HG03095 (cell line): Measurements from ENCODE around the gene ALDH16A1.
A peak's percentile ranks its signal among the peaks of the same experiment; 100 is the strongest.

Experiments
- ATAC-seq: cut with Tn5 transposase; IDR thresholded peaks from one replicate; pipeline ENCODE4 v1.9.1; 2021; ENCODE audit warnings: moderate library complexity; ENCODE audit not compliant: unreplicated experiment

ALDH16A1 gene

GRCh38 chr19:49453013-49453756 is at the start of gene ALDH16A1:
ALDH16A1 (plus strand) TSS chr19:49453225; CDS start chr19:49453332, 107 bp downstream.
- peak; percentile 77 for ATAC-seq

- no peak for ATAC-seq
Measured at GRCh38 chr19:49403404-49404187, 49.4 kb upstream of the ALDH16A1 start.

GRCh38 chr19:49407079-49407478 is 45.9 kb upstream of the ALDH16A1 start:
- no peak for ATAC-seq

- ATAC-seq: no peak
Measured at GRCh38 chr19:49407482-49408015, 45.5 kb upstream of the ALDH16A1 start.

GRCh38 chr19:49408816-49409440 is 44.1 kb upstream of the ALDH16A1 start:
- ATAC-seq: no peak

- ATAC-seq: no peak
Measured at GRCh38 chr19:49409441-49410029, 43.5 kb upstream of the ALDH16A1 start.

GRCh38 chr19:49411681-49412326 is 41.2 kb upstream of the ALDH16A1 start:
- ATAC-seq: no peak

- ATAC-seq: no peak
Measured at GRCh38 chr19:49413348-49413747, 39.7 kb upstream of the ALDH16A1 start.

GRCh38 chr19:49414256-49414655 is 38.8 kb upstream of the ALDH16A1 start:
- ATAC-seq: no peak

GRCh38 chr19:49415102-49415809 is 37.8 kb upstream of the ALDH16A1 start:
- ATAC-seq: no peak

GRCh38 chr19:49415810-49416200 is 37.2 kb upstream of the ALDH16A1 start:
- ATAC-seq: no peak

GRCh38 chr19:49417088-49417487 is 35.9 kb upstream of the ALDH16A1 start:
- no peak for ATAC-seq

GRCh38 chr19:49418511-49418910 is 34.5 kb upstream of the ALDH16A1 start:
- ATAC-seq: no peak

- ATAC-seq: no peak
Measured at GRCh38 chr19:49419173-49419572, 33.9 kb upstream of the ALDH16A1 start.

GRCh38 chr19:49420227-49420626 is 32.8 kb upstream of the ALDH16A1 start:
- ATAC-seq: no peak

GRCh38 chr19:49421039-49421877 is 31.8 kb upstream of the ALDH16A1 start:
- ATAC-seq: no peak

GRCh38 chr19:49421878-49422202 is 31.2 kb upstream of the ALDH16A1 start:
- no peak for ATAC-seq

GRCh38 chr19:49422407-49423070 is 30.5 kb upstream of the ALDH16A1 start:
- no peak for ATAC-seq
